ENCODE data around the gene SYT7.
A peak's percentile ranks its signal among the peaks of the same experiment; 100 is the strongest.
"Not testable (repeated sequence)": the region's sequence is repeated elsewhere in the genome, so short reads cannot be mapped to it uniquely, and the experiment has no call there.

The SYT7 gene

GRCh38 chr11:61494381-61494961 lies 86.4 kb downstream of the SYT7 start:
- no peak for DNase-seq

- no peak for DNase-seq
Measured at GRCh38 chr11:61491736-61492395, 89.0 kb downstream of the SYT7 start.

- DNase-seq: no peak
Measured at GRCh38 chr11:61489833-61490721, 90.8 kb downstream of the SYT7 start.

GRCh38 chr11:61488651-61489291 lies 92.1 kb downstream of the SYT7 start:
- no peak for DNase-seq

GRCh38 chr11:61487342-61488025 lies 93.4 kb downstream of the SYT7 start:
- DNase-seq: no peak

- DNase-seq: no peak
Measured at GRCh38 chr11:61486779-61487178, 94.1 kb downstream of the SYT7 start.

- DNase-seq: no peak
Measured at GRCh38 chr11:61486011-61486620, 94.8 kb downstream of the SYT7 start.

- DNase-seq: no peak
Measured at GRCh38 chr11:61485080-61485479, 95.8 kb downstream of the SYT7 start.

- DNase-seq: no peak
Measured at GRCh38 chr11:61484541-61484940, 96.3 kb downstream of the SYT7 start.

- DNase-seq: no peak
Measured at GRCh38 chr11:61482513-61482912, 98.4 kb downstream of the SYT7 start.

GRCh38 chr11:61481806-61482205 lies 99.1 kb downstream of the SYT7 start:
- DNase-seq: no peak

GRCh38 chr11:61480994-61481335 lies 99.9 kb downstream of the SYT7 start:
- no peak for DNase-seq

GRCh38 chr11:61480261-61480993 lies 100.4 kb downstream of the SYT7 start:
- no peak for DNase-seq

- DNase-seq: not testable (repeated sequence)
Measured at GRCh38 chr11:61479360-61480058, 101.4 kb downstream of the SYT7 start.

GRCh38 chr11:61477727-61478148 lies 103.1 kb downstream of the SYT7 start:
- DNase-seq: peak; percentile 66

GRCh38 chr11:61477126-61477525 lies 103.8 kb downstream of the SYT7 start:
- no peak for DNase-seq

GRCh38 chr11:61476371-61476770 lies 104.5 kb downstream of the SYT7 start:
- DNase-seq: no peak

GRCh38 chr11:61475433-61475832 lies 105.4 kb downstream of the SYT7 start:
- no peak for DNase-seq

- DNase-seq: no peak
Measured at GRCh38 chr11:61474013-61474643, 106.7 kb downstream of the SYT7 start.

GRCh38 chr11:61473370-61474012 lies 107.4 kb downstream of the SYT7 start:
- DNase-seq: no peak

All from activated CD4-positive, CD25-positive, alpha-beta regulatory T cell treated with anti-CD3 and anti-CD28 coated beads, Interleukin-2, amount 50 U/mL, for 72 hours (primary cell).